HEK293 (cell line): ENCODE data around the gene C5orf47.

Experiments
- ZBTB8A ChIP-seq: fragments of 450-650 bp; formaldehyde crosslinking; IDR thresholded peaks from 2 replicates; pipeline ENCODE4 v1.5.1; 2016; ENCODE audit warnings: missing biosample characterization, missing genetic modification characterization
- ZFP37 ChIP-seq: fragments of 450-650 bp; formaldehyde crosslinking; IDR thresholded peaks from 2 replicates; pipeline ENCODE4 v1.5.1; 2016; ENCODE audit warnings: missing biosample characterization, missing genetic modification characterization
- ZNF169 ChIP-seq: fragments of 450-650 bp; formaldehyde crosslinking; IDR thresholded peaks from 2 replicates; pipeline ENCODE4 v1.5.1; 2016; ENCODE audit warnings: missing biosample characterization, missing genetic modification characterization
- TF ChIP-seq, protein P1 (sequence below): fragments of 450-650 bp; formaldehyde crosslinking; IDR thresholded peaks from 2 replicates; pipeline ENCODE4 v1.5.1; 2016; ENCODE audit warnings: missing biosample characterization, missing genetic modification characterization

DNA sequence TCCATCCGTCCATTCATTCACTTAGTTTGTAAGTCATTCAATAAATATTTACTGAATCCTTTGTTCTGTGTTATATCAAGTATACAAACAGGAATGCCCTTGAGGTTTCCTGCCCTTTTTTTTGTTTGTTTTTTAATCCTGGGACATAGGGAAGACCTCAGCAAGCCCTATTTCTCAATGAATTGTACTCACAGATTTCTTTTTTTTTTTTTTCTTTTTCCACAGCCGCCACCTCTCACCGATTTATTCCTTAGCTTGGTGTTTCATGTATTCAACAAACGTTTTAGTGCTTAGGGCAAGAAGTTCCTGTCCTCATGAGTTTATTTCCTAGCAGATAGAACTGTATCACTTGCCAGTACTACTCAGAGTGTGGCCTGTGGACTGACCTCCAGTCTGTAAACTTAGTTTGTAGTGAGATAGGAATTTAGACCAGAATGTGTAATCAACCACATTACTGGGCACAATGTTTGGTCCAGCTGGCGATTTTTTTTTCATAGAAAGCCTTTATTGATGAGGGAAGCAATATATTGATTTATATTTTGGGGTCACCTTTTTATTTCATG is 35.4 kb upstream of the C5orf47 start:
- TF ChIP-seq ZBTB8A (tag by site-specific recombination) (no peak), ZFP37 (tag by site-specific recombination) (no peak), ZNF169 (tag by site-specific recombination) (no peak)
- TF ChIP-seq, protein P1, sequence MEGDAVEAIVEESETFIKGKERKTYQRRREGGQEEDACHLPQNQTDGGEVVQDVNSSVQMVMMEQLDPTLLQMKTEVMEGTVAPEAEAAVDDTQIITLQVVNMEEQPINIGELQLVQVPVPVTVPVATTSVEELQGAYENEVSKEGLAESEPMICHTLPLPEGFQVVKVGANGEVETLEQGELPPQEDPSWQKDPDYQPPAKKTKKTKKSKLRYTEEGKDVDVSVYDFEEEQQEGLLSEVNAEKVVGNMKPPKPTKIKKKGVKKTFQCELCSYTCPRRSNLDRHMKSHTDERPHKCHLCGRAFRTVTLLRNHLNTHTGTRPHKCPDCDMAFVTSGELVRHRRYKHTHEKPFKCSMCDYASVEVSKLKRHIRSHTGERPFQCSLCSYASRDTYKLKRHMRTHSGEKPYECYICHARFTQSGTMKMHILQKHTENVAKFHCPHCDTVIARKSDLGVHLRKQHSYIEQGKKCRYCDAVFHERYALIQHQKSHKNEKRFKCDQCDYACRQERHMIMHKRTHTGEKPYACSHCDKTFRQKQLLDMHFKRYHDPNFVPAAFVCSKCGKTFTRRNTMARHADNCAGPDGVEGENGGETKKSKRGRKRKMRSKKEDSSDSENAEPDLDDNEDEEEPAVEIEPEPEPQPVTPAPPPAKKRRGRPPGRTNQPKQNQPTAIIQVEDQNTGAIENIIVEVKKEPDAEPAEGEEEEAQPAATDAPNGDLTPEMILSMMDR (tag by site-specific recombination): no peak
